Measurements from ENCODE around the gene MTO1.

MTO1 gene

GRCh38 chr6:73506246-73506645 is 44.7 kb downstream of the MTO1 start:
- CTCF ChIA-PET, result no interaction called here
- no peak overlapping the region for H3K4me3 ChIP-seq (ENCODE audit: low read depth, low read length)
- no peaks in the 10 kb centered on the region for H3K4me1 ChIP-seq (ENCODE audit: control insufficient read depth, insufficient read depth, low read length)
- TF ChIP-seq ZBTB49 (tag by site-specific recombination; IDR thresholded peaks at IDR 0.05; ENCODE audit: low read depth) (no peak), GFI1B (tag by site-specific recombination; IDR thresholded peaks at IDR 0.05) (no peak), ZNF169 (tag by site-specific recombination; IDR thresholded peaks at IDR 0.05) (no peak), ZNF423 (tag by site-specific recombination; IDR thresholded peaks at IDR 0.05) (no peak), ZNF830 (tag by site-specific recombination; IDR thresholded peaks at IDR 0.05; ENCODE audit: low read depth) (no peak), ZBTB11 (tag by site-specific recombination; conservative IDR thresholded peaks at IDR 0.05; ENCODE audit: low read depth) (no peak), EGR2 (tag by site-specific recombination; IDR thresholded peaks at IDR 0.05; ENCODE audit: low read depth) (no peak), ZSCAN18 (tag by site-specific recombination; IDR thresholded peaks at IDR 0.05) (no peak), PRDM2 (tag by site-specific recombination; IDR thresholded peaks at IDR 0.05; ENCODE audit: borderline replicate concordance) (no peak), ZNF175 (tag by site-specific recombination; IDR thresholded peaks at IDR 0.05) (no peak), ZNF266 (tag by site-specific recombination; IDR thresholded peaks at IDR 0.05; ENCODE audit: low read depth) (no peak), TCF7L2 (IDR thresholded peaks at IDR 0.05; ENCODE audit: borderline replicate concordance, low read depth, low read length) (no peak), ZNF239 (tag by site-specific recombination; IDR thresholded peaks at IDR 0.05) (no peak), GLIS1 (tag by site-specific recombination; IDR thresholded peaks at IDR 0.05) (no peak), HOXD13 (CRISPR knock-in tag; IDR thresholded peaks at IDR 0.05; ENCODE audit: borderline replicate concordance) (no peak), MEIS1 (CRISPR knock-in tag; IDR thresholded peaks at IDR 0.05; ENCODE audit: borderline replicate concordance) (no peak), ZNF23 (tag by site-specific recombination; IDR thresholded peaks at IDR 0.05; ENCODE audit: borderline replicate concordance) (no peak), ZNF398 (tag by site-specific recombination; IDR thresholded peaks at IDR 0.05) (no peak), ZNF248 (tag by site-specific recombination; IDR thresholded peaks at IDR 0.05) (no peak)
- H3K9me3 ChIP-seq (ENCODE audit: control insufficient read depth, insufficient read depth, low read depth, low read length), result no peaks in the 10 kb centered on the region
- no peak overlapping the region for H3K27ac ChIP-seq (ENCODE audit: extremely low read depth, low read depth, low read length)
- peaks cover 0 to 27% of the 10 kb centered on the region in 2 experiments for H3K36me3 ChIP-seq (ENCODE audit: control insufficient read depth in 2 of 2, insufficient read depth in 1 of 2, low read length in 2 of 2)
- POLR2A ChIA-PET, result no interaction called here

Measured in HEK293 (cell line).